ENCODE measurements around the gene TMPRSS6.

Gene TMPRSS6

DNA sequence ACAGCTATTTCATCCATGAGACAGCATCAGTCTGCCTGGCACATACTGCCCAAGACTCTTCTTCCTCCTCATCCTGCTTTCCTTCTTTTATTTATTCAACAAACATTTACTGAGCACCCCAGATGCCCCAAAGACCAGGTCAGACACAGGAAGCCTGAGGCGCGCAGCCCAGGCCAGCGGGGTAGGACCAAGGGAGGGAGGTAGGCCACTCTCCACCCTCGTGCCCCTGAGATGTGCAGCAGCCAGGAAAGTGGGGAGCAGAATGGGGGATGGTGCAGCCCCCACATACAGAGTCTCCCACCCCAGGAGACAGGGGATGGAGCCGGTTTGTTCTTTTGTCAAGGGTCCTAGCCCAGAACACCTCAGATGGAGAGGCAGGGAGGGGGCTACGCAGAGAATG is 44.4 kb upstream of the TMPRSS6 start:
- TF ChIP-seq, protein P1, sequence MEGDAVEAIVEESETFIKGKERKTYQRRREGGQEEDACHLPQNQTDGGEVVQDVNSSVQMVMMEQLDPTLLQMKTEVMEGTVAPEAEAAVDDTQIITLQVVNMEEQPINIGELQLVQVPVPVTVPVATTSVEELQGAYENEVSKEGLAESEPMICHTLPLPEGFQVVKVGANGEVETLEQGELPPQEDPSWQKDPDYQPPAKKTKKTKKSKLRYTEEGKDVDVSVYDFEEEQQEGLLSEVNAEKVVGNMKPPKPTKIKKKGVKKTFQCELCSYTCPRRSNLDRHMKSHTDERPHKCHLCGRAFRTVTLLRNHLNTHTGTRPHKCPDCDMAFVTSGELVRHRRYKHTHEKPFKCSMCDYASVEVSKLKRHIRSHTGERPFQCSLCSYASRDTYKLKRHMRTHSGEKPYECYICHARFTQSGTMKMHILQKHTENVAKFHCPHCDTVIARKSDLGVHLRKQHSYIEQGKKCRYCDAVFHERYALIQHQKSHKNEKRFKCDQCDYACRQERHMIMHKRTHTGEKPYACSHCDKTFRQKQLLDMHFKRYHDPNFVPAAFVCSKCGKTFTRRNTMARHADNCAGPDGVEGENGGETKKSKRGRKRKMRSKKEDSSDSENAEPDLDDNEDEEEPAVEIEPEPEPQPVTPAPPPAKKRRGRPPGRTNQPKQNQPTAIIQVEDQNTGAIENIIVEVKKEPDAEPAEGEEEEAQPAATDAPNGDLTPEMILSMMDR (IDR thresholded peaks at IDR 0.05; ENCODE audit: low read depth, low read length), result no peak
- no peak for DNase-seq (ENCODE audit: low read depth in 2 of 2)
- H3K4me3 ChIP-seq (replicated peaks in 1 of 2; ENCODE audit: low read depth in 2 of 2, low read length in 2 of 2), result no peak overlapping the region

DNA sequence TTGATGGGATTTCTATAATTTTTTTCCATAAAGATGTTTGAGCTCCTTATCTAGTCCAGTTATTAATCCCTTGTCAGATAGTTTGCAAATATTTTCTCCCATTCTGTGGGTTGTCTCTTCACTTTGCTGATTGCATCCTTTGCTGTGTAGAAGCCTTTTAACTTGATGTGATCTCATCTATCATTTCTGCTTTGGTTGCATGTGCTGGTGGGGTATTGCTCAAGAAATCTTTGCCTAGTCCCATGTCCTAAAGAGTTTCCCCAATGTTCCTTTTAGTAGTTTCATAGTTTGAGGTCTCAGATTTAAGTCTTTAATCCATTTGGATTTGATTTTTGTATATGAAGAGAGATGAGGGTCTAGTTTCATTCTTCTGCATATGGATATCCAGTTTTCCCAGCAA is 41.9 kb upstream of the TMPRSS6 start:
- H3K4me3 ChIP-seq (replicated peaks in 1 of 2; ENCODE audit: low read depth in 2 of 2, low read length in 2 of 2), result no peak overlapping the region
- TF ChIP-seq, protein P1 (IDR thresholded peaks at IDR 0.05; ENCODE audit: low read depth, low read length), result no peak
- no peak for DNase-seq (ENCODE audit: low read depth in 2 of 2)

DNA sequence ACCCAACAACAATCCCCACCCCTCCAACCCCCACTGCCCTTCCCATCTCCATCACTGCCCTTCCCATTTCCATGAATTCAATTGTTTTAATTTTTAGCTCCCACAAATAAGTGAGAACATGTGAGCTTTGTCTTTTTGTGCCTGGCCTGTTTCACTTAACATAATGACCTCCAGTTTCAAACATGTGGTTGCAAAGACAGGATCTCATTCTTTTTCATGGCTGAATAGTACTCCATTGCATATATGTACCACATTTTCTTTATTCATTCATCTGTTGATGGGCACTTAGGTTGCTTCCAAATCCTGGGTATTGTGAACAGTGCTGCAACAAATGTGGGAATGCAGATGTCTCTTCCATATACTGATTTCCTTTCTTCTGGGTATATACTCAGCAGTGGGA is 41.2 kb upstream of the TMPRSS6 start:
- TF ChIP-seq, protein P1 (IDR thresholded peaks at IDR 0.05; ENCODE audit: low read depth, low read length), result no peak
- H3K4me3 ChIP-seq (replicated peaks in 1 of 2; ENCODE audit: low read depth in 2 of 2, low read length in 2 of 2), result no peak overlapping the region
- DNase-seq (ENCODE audit: low read depth in 2 of 2), result no peak

DNA sequence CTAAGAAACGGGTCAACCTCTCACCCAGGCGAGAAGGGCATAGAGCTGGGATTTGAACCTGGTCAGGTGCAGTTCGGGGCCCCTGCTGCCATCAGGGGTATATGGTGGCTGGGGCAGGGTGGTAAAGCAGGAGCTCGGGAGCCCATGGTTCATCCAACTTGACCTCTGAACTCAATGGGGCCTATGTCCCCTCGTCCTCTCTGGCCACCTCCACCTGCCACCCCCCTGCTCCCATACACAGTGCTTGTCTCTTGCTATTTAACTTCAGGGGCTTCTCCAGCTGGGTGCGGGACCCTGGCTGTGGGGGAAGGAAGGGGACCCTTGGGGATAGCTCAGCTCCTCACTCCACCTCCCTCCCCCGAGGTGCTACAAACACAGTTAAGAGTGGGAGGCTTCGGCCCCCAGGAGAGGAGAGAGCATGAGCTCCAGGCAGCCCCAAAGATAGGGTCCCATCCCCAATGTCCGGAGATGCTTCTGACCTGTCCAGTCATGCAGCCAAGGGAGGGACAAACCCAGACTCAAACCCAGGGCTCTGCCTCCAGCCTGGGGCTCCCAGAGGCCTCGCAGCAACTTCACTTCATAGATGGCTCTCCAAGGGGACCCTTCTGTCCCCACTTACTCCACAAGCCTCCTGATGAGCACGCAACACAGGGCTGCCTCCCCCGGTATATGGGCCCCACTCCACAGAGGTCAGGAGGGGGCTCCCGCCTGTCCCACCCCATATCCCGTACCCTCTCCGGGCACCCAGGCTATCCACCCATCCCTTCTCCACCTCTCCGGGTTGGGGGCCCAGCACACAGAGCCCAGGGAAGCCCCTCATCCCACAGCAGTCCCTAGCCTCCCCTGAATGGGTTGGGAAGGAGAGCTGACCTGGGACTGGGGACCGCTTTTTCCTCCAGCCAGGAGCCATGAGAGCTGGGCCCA is 39.5 kb upstream of the TMPRSS6 start:
- H3K4me3 ChIP-seq (replicated peaks in 1 of 2; ENCODE audit: low read depth in 2 of 2, low read length in 2 of 2), result no peak overlapping the region
- TF ChIP-seq, protein P1 (IDR thresholded peaks at IDR 0.05; ENCODE audit: low read depth, low read length), result no peak
- no peak for DNase-seq (ENCODE audit: low read depth in 2 of 2)

DNA sequence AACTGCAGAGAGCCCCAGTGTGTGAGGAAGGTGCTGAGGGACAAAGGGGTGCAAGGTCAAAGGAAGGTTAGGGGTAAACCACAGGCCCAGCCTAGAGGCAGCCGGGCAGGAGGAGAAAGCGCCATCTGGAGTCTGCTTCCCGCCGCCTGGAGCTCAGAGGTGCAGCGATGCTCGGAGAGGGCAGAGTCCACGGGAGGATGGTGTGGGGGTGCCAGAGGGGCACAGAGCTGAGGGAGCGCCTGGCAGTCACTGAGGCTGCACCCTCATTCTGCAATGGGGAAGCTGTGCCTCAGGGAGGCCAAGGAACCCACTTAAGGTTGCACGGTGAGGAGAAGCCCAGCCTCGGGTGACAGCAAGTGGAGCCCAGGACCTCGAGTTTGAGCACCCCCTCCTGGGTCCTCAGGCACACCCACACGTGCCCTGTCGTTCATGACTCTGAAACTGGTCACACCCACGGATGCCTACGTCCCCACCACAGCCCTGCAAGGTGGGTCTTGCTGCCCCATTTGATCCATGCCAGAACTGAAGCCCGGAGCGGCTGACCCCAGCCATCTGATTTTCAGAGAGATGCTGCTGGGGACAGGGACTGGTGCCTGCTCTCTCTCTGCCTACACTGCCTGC is 38.6 kb upstream of the TMPRSS6 start:
- TF ChIP-seq, protein P1 (IDR thresholded peaks at IDR 0.05; ENCODE audit: low read depth, low read length), result no peak
- no peak for DNase-seq (ENCODE audit: low read depth in 2 of 2)
- no peak overlapping the region for H3K4me3 ChIP-seq (replicated peaks in 1 of 2; ENCODE audit: low read depth in 2 of 2, low read length in 2 of 2)

DNA sequence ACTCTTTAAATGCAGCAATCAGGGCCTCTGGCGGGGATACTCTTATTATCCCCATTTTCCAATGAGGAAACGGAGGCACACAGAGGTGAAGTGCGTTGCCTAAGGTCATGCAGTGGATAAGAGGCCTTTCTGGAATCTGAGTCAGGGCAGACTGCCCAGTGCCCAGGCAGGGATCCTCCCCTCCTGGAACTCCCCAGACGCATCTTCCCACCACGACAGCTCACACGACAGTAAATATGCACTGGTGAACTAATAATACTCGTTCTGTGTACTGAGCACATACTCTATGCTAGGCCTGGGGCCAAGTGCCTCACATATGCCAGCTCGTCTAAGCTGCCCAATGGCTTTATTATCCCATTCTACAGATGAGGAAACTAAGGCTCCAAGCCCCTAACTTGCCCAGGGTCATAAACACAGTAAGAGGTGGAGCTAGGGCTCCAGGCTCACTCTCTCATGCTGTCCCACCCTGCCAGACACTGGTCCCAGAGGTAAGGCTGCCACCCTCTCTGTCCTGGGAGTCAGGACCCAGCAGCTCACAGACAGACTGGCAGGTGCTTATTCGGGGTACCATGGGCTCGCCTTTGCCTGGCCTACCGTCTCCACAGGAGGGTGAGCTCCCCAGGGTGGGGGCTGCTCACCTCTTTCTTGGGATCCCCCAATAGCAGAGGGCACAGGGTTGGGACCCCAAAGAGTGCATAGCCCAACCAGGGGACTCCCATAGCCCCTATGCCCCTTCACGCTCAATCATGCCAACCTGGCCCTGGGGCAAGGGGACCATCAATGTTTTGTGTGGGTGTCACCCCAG is 37.9 kb upstream of the TMPRSS6 start:
- TF ChIP-seq, protein P1 (IDR thresholded peaks at IDR 0.05; ENCODE audit: low read depth, low read length), result no peak
- DNase-seq (ENCODE audit: low read depth in 2 of 2), result no peak
- no peak overlapping the region for H3K4me3 ChIP-seq (replicated peaks in 1 of 2; ENCODE audit: low read depth in 2 of 2, low read length in 2 of 2)
